SK-N-SH treated with all-trans-retinoic acid at 6 μM for 48 hours (cell line): ENCODE results near the gene CCDC106.

Experiments
- ATAC-seq: fragments of 200-7000 bp; cut with Tn5 transposase; 3 replicates; pipeline ENCODE4 v1.9.1; 2020; ENCODE audit warnings: mild to moderate bottlenecking, moderate library complexity
- BACH2 ChIP-seq: fragments of 250-450 bp; sonication (Bioruptor Pico); IDR thresholded peaks from 2 replicates; pipeline ENCODE4 v1.9.0; 2021; ENCODE audit warnings: mild to moderate bottlenecking, borderline replicate concordance
- CSDC2 ChIP-seq: fragments of 250-450 bp; sonication (Bioruptor Pico); IDR thresholded peaks from 2 replicates; pipeline ENCODE4 v1.5.0; 2020; ENCODE audit warnings: mild to moderate bottlenecking, moderate library complexity
- ESRRG ChIP-seq: fragments of 250-450 bp; sonication (Bioruptor Pico); IDR thresholded peaks from 2 replicates; pipeline ENCODE4 v1.6.1; 2021; ENCODE audit warnings: mild to moderate bottlenecking
- ISL1 ChIP-seq: fragments of 250-450 bp; sonication (Bioruptor Pico); IDR thresholded peaks from 2 replicates; pipeline ENCODE4 v2.1.2; 2022; ENCODE audit warnings: mild to moderate bottlenecking, moderate library complexity
- OSR1 ChIP-seq: fragments of 250-450 bp; sonication (Bioruptor Pico); IDR thresholded peaks from 2 replicates; pipeline ENCODE4 v1.8.0; 2022; ENCODE audit warnings: moderate library complexity, mild to moderate bottlenecking, inconsistent platforms
- PATZ1 ChIP-seq: fragments of 250-450 bp; sonication (Bioruptor Pico); IDR thresholded peaks from 2 replicates; pipeline ENCODE4 v1.8.0; 2020; ENCODE audit warnings: mild to moderate bottlenecking, moderate library complexity, borderline replicate concordance
- PPARA ChIP-seq: fragments of 250-450 bp; sonication (Bioruptor Pico); IDR thresholded peaks from 2 replicates; pipeline ENCODE4 v1.5.0; 2020; ENCODE audit warnings: mild to moderate bottlenecking, borderline replicate concordance
- RARB ChIP-seq: fragments of 250-450 bp; sonication (Bioruptor Pico); IDR thresholded peaks from 2 replicates; pipeline ENCODE4 v1.8.0; 2021; ENCODE audit warnings: mild to moderate bottlenecking, moderate library complexity
- SNAI2 ChIP-seq: fragments of 250-450 bp; sonication (Bioruptor Pico); IDR thresholded peaks from 2 replicates; pipeline ENCODE4 v1.5.0; 2020; ENCODE audit warnings: mild to moderate bottlenecking, moderate library complexity
- TCF4 ChIP-seq: fragments of 250-450 bp; sonication (Bioruptor Pico); IDR thresholded peaks from 2 replicates; pipeline ENCODE4 v1.8.0; 2021; ENCODE audit warnings: mild to moderate bottlenecking, moderate library complexity, borderline replicate concordance
- TOX ChIP-seq: fragments of 250-450 bp; sonication (Bioruptor Pico); IDR thresholded peaks from 2 replicates; pipeline ENCODE4 v1.8.0; 2021; ENCODE audit warnings: mild to moderate bottlenecking, moderate library complexity, borderline replicate concordance
- ZC3H10 ChIP-seq: fragments of 250-450 bp; sonication (Bioruptor Pico); IDR thresholded peaks from 2 replicates; pipeline ENCODE4 v1.5.1; 2021; ENCODE audit warnings: mild to moderate bottlenecking, moderate library complexity
- ZFP3 ChIP-seq: fragments of 250-450 bp; sonication (Bioruptor Pico); IDR thresholded peaks from 2 replicates; pipeline ENCODE4 v1.5.0; 2020; ENCODE audit warnings: mild to moderate bottlenecking, moderate library complexity
- ZFP30 ChIP-seq: fragments of 450-650 bp; formaldehyde crosslinking; IDR thresholded peaks from 2 replicates; pipeline ENCODE4 v1.5.0; 2022; ENCODE audit warnings: mild to moderate bottlenecking, moderate library complexity
- ZNF565 ChIP-seq: fragments of 450-650 bp; formaldehyde crosslinking; conservative IDR thresholded peaks from 2 replicates; pipeline ENCODE4 v1.5.0; 2020; ENCODE audit warnings: low read depth, mild to moderate bottlenecking, moderate library complexity
- ZNF70 ChIP-seq: fragments of 450-650 bp; formaldehyde crosslinking; IDR thresholded peaks from 2 replicates; pipeline ENCODE4 v1.5.0; 2020; ENCODE audit warnings: mild to moderate bottlenecking, moderate library complexity
- ZNF8 ChIP-seq: fragments of 450-650 bp; formaldehyde crosslinking; IDR thresholded peaks from 2 replicates; pipeline ENCODE4 v1.5.0; 2020; ENCODE audit warnings: mild to moderate bottlenecking, moderate library complexity
- TF ChIP-seq, protein P1 (sequence below): fragments of 250-450 bp; sonication (Bioruptor Pico); IDR thresholded peaks from 2 replicates; pipeline ENCODE4 v1.5.1; 2021; ENCODE audit warnings: mild to moderate bottlenecking, moderate library complexity
- TF ChIP-seq, protein P2 (sequence below): fragments of 250-450 bp; sonication (Bioruptor Pico); IDR thresholded peaks from 2 replicates; pipeline ENCODE4 v1.5.1; 2020; ENCODE audit warnings: low read depth, mild to moderate bottlenecking, moderate library complexity

CCDC106 gene

DNA sequence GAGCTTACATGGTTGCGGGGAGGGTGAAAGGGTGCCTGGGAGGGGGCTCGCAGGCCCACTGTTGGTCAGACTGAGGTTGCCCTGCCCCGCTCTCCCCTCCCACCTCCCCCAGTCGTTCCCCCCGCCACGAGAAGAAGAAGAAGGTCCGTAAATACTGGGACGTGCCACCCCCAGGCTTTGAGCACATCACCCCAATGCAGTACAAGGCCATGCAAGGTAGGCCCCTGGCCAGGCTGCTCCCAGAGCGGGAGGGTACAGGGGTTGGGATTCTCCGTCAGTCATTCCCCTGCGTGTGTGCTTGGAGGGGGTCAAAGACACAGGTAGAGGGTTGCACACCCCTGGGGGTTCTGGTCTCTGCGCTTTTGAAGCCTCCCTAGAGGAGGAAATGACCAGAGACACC, 12.4 kb downstream of the CCDC106 start (continued):
- TF ChIP-seq ZNF8 (CRISPR knock-in tag) (no peak), ZNF565 (CRISPR knock-in tag) (no peak), PATZ1 (CRISPR knock-in tag) (no peak), OSR1 (CRISPR knock-in tag) (no peak), ZNF70 (CRISPR knock-in tag) (no peak)
- TF ChIP-seq, protein P1, sequence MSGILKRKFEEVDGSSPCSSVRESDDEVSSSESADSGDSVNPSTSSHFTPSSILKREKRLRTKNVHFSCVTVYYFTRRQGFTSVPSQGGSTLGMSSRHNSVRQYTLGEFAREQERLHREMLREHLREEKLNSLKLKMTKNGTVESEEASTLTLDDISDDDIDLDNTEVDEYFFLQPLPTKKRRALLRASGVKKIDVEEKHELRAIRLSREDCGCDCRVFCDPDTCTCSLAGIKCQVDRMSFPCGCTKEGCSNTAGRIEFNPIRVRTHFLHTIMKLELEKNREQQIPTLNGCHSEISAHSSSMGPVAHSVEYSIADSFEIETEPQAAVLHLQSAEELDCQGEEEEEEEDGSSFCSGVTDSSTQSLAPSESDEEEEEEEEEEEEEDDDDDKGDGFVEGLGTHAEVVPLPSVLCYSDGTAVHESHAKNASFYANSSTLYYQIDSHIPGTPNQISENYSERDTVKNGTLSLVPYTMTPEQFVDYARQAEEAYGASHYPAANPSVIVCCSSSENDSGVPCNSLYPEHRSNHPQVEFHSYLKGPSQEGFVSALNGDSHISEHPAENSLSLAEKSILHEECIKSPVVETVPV, result no peak

DNA sequence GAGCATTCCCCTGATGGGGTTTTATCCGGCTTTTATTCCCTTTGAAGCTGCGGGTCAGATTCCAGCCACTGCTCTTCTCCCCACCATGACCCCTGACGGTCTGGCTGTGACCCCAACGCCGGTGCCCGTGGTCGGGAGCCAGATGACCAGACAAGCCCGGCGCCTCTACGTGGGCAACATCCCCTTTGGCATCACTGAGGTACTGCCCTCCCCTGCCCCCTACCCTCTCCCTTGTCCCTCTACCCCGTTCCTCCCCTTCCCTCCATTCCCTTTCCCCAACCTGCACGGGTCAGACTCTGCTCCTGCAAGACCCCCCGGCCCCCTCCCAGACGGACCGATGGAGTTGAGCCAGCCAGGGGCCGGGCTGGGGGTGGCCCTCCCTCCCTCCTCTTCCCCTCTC, 13.0 kb downstream of the CCDC106 start:
- ATAC-seq, result no peak
- TF ChIP-seq ZC3H10, result no peak
- no peak for TF ChIP-seq PATZ1 (CRISPR knock-in tag)
- no peak for TF ChIP-seq ZNF70 (CRISPR knock-in tag)
- no peak for TF ChIP-seq ZNF565 (CRISPR knock-in tag)
- no peak for TF ChIP-seq TCF4 (CRISPR knock-in tag)
- no peak for TF ChIP-seq BACH2
- TF ChIP-seq ISL1 (CRISPR knock-in tag), result no peak
- TF ChIP-seq ZFP3 (CRISPR knock-in tag), result no peak
- TF ChIP-seq, protein P1, result no peak
- no peak for TF ChIP-seq TOX
- TF ChIP-seq PPARA, result no peak
- TF ChIP-seq RARB, result no peak
- TF ChIP-seq CSDC2 (CRISPR knock-in tag), result no peak

- no peak for ATAC-seq
- TF ChIP-seq, protein P2, sequence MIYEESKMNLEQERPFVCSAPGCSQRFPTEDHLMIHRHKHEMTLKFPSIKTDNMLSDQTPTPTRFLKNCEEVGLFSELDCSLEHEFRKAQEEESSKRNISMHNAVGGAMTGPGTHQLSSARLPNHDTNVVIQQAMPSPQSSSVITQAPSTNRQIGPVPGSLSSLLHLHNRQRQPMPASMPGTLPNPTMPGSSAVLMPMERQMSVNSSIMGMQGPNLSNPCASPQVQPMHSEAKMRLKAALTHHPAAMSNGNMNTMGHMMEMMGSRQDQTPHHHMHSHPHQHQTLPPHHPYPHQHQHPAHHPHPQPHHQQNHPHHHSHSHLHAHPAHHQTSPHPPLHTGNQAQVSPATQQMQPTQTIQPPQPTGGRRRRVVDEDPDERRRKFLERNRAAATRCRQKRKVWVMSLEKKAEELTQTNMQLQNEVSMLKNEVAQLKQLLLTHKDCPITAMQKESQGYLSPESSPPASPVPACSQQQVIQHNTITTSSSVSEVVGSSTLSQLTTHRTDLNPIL (CRISPR knock-in tag), result no peak
- no peak for TF ChIP-seq ESRRG (CRISPR knock-in tag)
- no peak for TF ChIP-seq PPARA
- no peak for TF ChIP-seq ZFP30 (CRISPR knock-in tag)
- TF ChIP-seq SNAI2 (CRISPR knock-in tag), result no peak
- TF ChIP-seq TCF4 (CRISPR knock-in tag), result no peak
- TF ChIP-seq PATZ1 (CRISPR knock-in tag), result no peak
- no peak for TF ChIP-seq TOX
- no peak for TF ChIP-seq ZC3H10
Measured at GRCh38 chr19:55661826-55662225, 13.8 kb downstream of the CCDC106 start.
